K562 (cell line): ENCODE data around the gene NALCN. TPM values are rescaled to one million over a fixed set of nuclear protein-coding genes. Genes with fewer than 3 reads are reported as not detected.

ENCODE experiments used
- ATAC-seq: fragments of 200-7000 bp; cut with Tn5 transposase; 3 replicates; pipeline ENCODE4 v1.9.1; 2020; ENCODE audit warnings: moderate library complexity
- BruUV-seq: library from RNA; stranded (reverse); fragments of 400-500 nt; replicated peaks from 2 replicates; lab custom pipeline; 2021; lab: Mats Ljungman, UMichigan
- CTCF ChIA-PET: fragments of 300-600 bp; formaldehyde crosslinking; extraction: SDS; loops from one replicate; lab custom pipeline; 2021; ENCODE audit warnings: low intra/inter-chr PET ratio; lab: Yijun Ruan, JAX
- POLR2A ChIA-PET: fragments of 300-600, 350-650 bp; sonication (Branson Sonifier 250); formaldehyde crosslinking; extraction: SDS; loops from one replicate; lab custom pipeline; 2021; ENCODE audit warnings: antibody characterized with exemption, inconsistent platforms; lab: Yijun Ruan, JAX
- DNase-seq, 4 experiments: peaks; one replicate each; pipeline versions ENCODE4 v3.0.0 to v3.0.0-alpha.2; 2011 to 2018; ENCODE audit warnings: low spot score in 3 of 4, mixed read lengths in 3 of 4; ENCODE audit errors: extremely low read depth in 1 of 4
- FAIRE-seq: peaks from 2 replicates; lab custom pipeline; 2011; peaks lifted over from hg19 to GRCh38; lab: Jason Lieb, UNC
- H2AFZ ChIP-seq: 2 replicates; pipeline ENCODE4 v1.6.0; 2011; ENCODE audit warnings: low read depth, low read length, control low read depth, inconsistent platforms
- H3K27ac ChIP-seq: fragments of 200-600 bp; 3 replicates; pipeline ENCODE4 v1.8.0; 2011; ENCODE audit warnings: low read depth, mild to moderate bottlenecking, control low read depth, inconsistent platforms, low read length, moderate library complexity, mixed read lengths; ENCODE audit errors: extremely low read depth
- H3K27me3 ChIP-seq, 2 experiments: fragments of 300-600 bp in 1 of 2; 2 replicates in 1 of 2; 3 replicates in 1 of 2; pipeline versions ENCODE4 v1.6.0 to v1.8.0; 2011; ENCODE audit warnings: inconsistent platforms in 2 of 2, low read length in 2 of 2, mild to moderate bottlenecking in 1 of 2, mixed read lengths in 1 of 2, moderate library complexity in 1 of 2; ENCODE audit not compliant: control insufficient read depth in 2 of 2, insufficient read depth in 2 of 2
- H3K36me3 ChIP-seq: fragments of 300-600 bp; 3 replicates; pipeline ENCODE4 v1.8.0; 2011; ENCODE audit warnings: mild to moderate bottlenecking, low read length, inconsistent platforms; ENCODE audit not compliant: control insufficient read depth, insufficient read depth
- H3K4me1 ChIP-seq, 2 experiments: fragments of 200-600 bp in 1 of 2; replicated peaks in 1 of 2; 2 replicates in 1 of 2; 3 replicates in 1 of 2; pipeline versions ENCODE4 v1.5.1 to v1.8.0; 2011; ENCODE audit warnings: inconsistent platforms in 2 of 2, low read length in 2 of 2, mild to moderate bottlenecking in 1 of 2, mixed read lengths in 1 of 2, moderate library complexity in 1 of 2; ENCODE audit not compliant: control insufficient read depth in 2 of 2, insufficient read depth in 2 of 2
- H3K4me2 ChIP-seq: 2 replicates; pipeline ENCODE4 v1.6.1; 2011; ENCODE audit warnings: low read length, control low read depth, inconsistent platforms, mixed read lengths; ENCODE audit not compliant: insufficient read depth
- H3K4me3 ChIP-seq: fragments of 200-600 bp; sonication (generic), shearing (Covaris generic); 2 replicates; pipeline ENCODE4 v1.5.1; 2016; ENCODE audit warnings: control low read depth, inconsistent platforms
- H3K79me2 ChIP-seq: fragments of 200-600 bp; 3 replicates; pipeline ENCODE4 v1.8.0; 2011; ENCODE audit warnings: low read length, inconsistent platforms; ENCODE audit not compliant: control insufficient read depth, insufficient read depth
- H3K9ac ChIP-seq, 2 experiments: 2 replicates each; pipeline versions ENCODE4 v1.6.0 to v1.6.1; 2011; ENCODE audit warnings: low read depth in 2 of 2, low read length in 2 of 2, control low read depth in 1 of 2, inconsistent platforms in 1 of 2, mild to moderate bottlenecking in 1 of 2, mixed read lengths in 1 of 2; ENCODE audit not compliant: insufficient read depth in 1 of 2
- H3K9me1 ChIP-seq: one replicate; pipeline ENCODE4 v1.6.0; 2011; ENCODE audit warnings: inconsistent platforms, mild to moderate bottlenecking, low read length, moderate library complexity; ENCODE audit not compliant: control insufficient read depth, insufficient read depth
- H3K9me3 ChIP-seq: replicated peaks from 2 replicates; pipeline ENCODE4 v1.5.1; 2011; ENCODE audit warnings: low read depth, low read length, inconsistent platforms; ENCODE audit not compliant: control insufficient read depth, insufficient read depth
- H4K20me1 ChIP-seq: replicated peaks from 2 replicates; pipeline ENCODE4 v1.6.1; 2011; ENCODE audit warnings: low read length, inconsistent platforms, mixed read lengths; ENCODE audit not compliant: control insufficient read depth, insufficient read depth
- CREB3L1 ChIP-seq: fragments of 450-650 bp; IDR thresholded peaks from 2 replicates; pipeline ENCODE4 v1.6.1; 2014; ENCODE audit warnings: low read depth, mild to moderate bottlenecking, moderate library complexity, borderline replicate concordance
- CTBP1 ChIP-seq: fragments of 450-650 bp; IDR thresholded peaks from 2 replicates; pipeline ENCODE4 v1.6.1; 2016; ENCODE audit warnings: borderline replicate concordance
- EZH2 ChIP-seq: IDR thresholded peaks from 2 replicates; pipeline ENCODE4 v1.6.1; 2012; ENCODE audit warnings: low read depth, mild to moderate bottlenecking, inconsistent platforms, low read length, borderline replicate concordance
- HDAC2 ChIP-seq: fragments of 450-650 bp; IDR thresholded peaks from 2 replicates; pipeline ENCODE4 v1.6.1; 2016; ENCODE audit warnings: mild to moderate bottlenecking
- HNRNPK ChIP-seq: fragments of 200-400 bp; formaldehyde crosslinking; IDR thresholded peaks from one replicate; pipeline ENCODE4 v1.6.1; 2018; ENCODE audit warnings: mild to moderate bottlenecking, low read depth, low read length; ENCODE audit not compliant: poor library complexity, severe bottlenecking
- ILF3 ChIP-seq: fragments of 450-650 bp; IDR thresholded peaks from 2 replicates; pipeline ENCODE4 v1.6.1; 2018; ENCODE audit warnings: antibody characterized with exemption, mild to moderate bottlenecking, moderate library complexity, borderline replicate concordance
- KLF10 ChIP-seq: fragments of 250-450 bp; sonication (Bioruptor Pico); IDR thresholded peaks from 2 replicates; pipeline ENCODE4 v1.6.1; 2021; ENCODE audit warnings: matching md5 sums
- MCM2 ChIP-seq: fragments of 450-650 bp; IDR thresholded peaks from 2 replicates; pipeline ENCODE4 v1.6.1; 2017; ENCODE audit warnings: low read depth, mild to moderate bottlenecking
- SMC3 ChIP-seq: conservative IDR thresholded peaks from 2 replicates; pipeline ENCODE4 v1.6.1; 2011; ENCODE audit warnings: low read depth, low read length, improper control_type of control experiment; ENCODE audit not compliant: insufficient read depth
- TCF15 ChIP-seq: fragments of 250-450 bp; sonication (Bioruptor Pico); IDR thresholded peaks from 2 replicates; pipeline ENCODE4 v1.8.0; 2022; ENCODE audit warnings: moderate library complexity, mild to moderate bottlenecking, inconsistent platforms
- TSC22D4 ChIP-seq: fragments of 450-650 bp; IDR thresholded peaks from 2 replicates; pipeline ENCODE4 v1.6.1; 2016; ENCODE audit warnings: missing genetic modification characterization, missing biosample characterization, control low read depth
- ZBTB17 ChIP-seq: fragments of 450-650 bp; formaldehyde crosslinking; IDR thresholded peaks from 2 replicates; pipeline ENCODE4 v1.4.0; 2020; ENCODE audit warnings: mild to moderate bottlenecking
- ZNF449 ChIP-seq: fragments of 250-450 bp; sonication (Bioruptor Pico); IDR thresholded peaks from 2 replicates; pipeline ENCODE4 v1.8.0; 2022; ENCODE audit warnings: moderate library complexity, mild to moderate bottlenecking, inconsistent platforms
- ZNF609 ChIP-seq: sonication (generic); formaldehyde crosslinking; IDR thresholded peaks from 2 replicates; pipeline ENCODE4 v1.8.1; 2023; ENCODE audit warnings: missing genetic modification reagents, mild to moderate bottlenecking, borderline replicate concordance
- ZNF76 ChIP-seq: fragments of 250-450 bp; sonication (Bioruptor Pico); IDR thresholded peaks from 2 replicates; pipeline ENCODE4 v1.4.0; 2020; ENCODE audit warnings: mild to moderate bottlenecking, moderate library complexity, borderline replicate concordance
- WGBS: fragments of 100-300 bp; shearing (Covaris generic); methylation state at CpG from one replicate; pipeline ENCODE4 v1.1.6; 2016; ENCODE audit warnings: low coverage, mixed read lengths; ENCODE audit not compliant: insufficient coverage; ENCODE audit errors: missing lambda C conversion rate; 5-methylcytosine and 5-hydroxymethylcytosine counted together
- in situ Hi-C: fragments of 300-500 bp; cut with MboI; formaldehyde crosslinking; loops from 4 replicates; pipeline ENCODE4 v1.15.0; 2018; ENCODE audit warnings: inconsistent platforms, mixed read lengths
- intact Hi-C: fragments of 100-400 bp; cut with micrococcal nuclease; formaldehyde crosslinking; loops from 2 replicates; pipeline ENCODE4 v1.14.2; 2022
- polyA plus RNA-seq, 8 experiments: library from polyadenylated mRNA; depleted of rRNA in 4 of 8; stranded (reverse) in 5 of 8; unstranded in 3 of 8; fragments of >200 nt; fragmentation: Nextera tagmentation in 2 of 8; fragmentation: Illumina TruSeq in 1 of 8; extraction: Ambion mirVana in 2 of 8; extraction: Trizol in 1 of 8; gene quantifications; 2 replicates each; pipeline versions ENCODE4 v1.2.1 to v1.2.3, GENCODE V29; 2011 to 2014; ENCODE audit warnings: inconsistent platforms in 1 of 8, missing spikeins in 1 of 8
- total RNA-seq, 7 experiments: library from RNA; depleted of rRNA in 6 of 7; stranded (reverse); fragments of >200 nt in 6 of 7; fragmentation: Illumina TruSeq in 2 of 7; extraction: Trizol in 2 of 7; gene quantifications; 2 replicates each; pipeline versions ENCODE4 v1.2.1 to v1.2.3, GENCODE V29; 2011 to 2021; ENCODE audit warnings: low replicate concordance in 1 of 7

NALCN gene
- total and polyA plus RNA-seq, 9 of the 15 experiments (the other 6 are each of a cell fraction or from before 2014, with no cell fraction given) = not detected

- ChIA-PET POLR2A (no interaction called here), CTCF (no interaction called here)
- Histone ChIP-seq H3K27ac (no peak overlapping the region), H3K27me3 (no peaks in the 10 kb centered on the region), H3K9ac (no peak overlapping the region), H2AFZ (no peak overlapping the region), H3K9me1 (no peaks in the 10 kb centered on the region), H3K79me2 (no peaks in the 10 kb centered on the region), H3K4me1 (no peaks in the 10 kb centered on the region), H4K20me1 (no peaks in the 10 kb centered on the region), H3K4me3 (no peak overlapping the region), H3K4me2 (no peak overlapping the region), H3K36me3 (no peaks in the 10 kb centered on the region), H3K9me3 (no peaks in the 10 kb centered on the region)
- in situ Hi-C loops (no loop called here), intact Hi-C loops (no loop called here)
- FAIRE-seq (no peak), ATAC-seq (no peak), DNase-seq (no peak)
- TF ChIP-seq CREB3L1 (no peak), ZNF449 (CRISPR knock-in tag) (no peak), ZNF609 (no peak), HDAC2 (no peak), ZBTB17 (no peak), SMC3 (no peak), TCF15 (CRISPR knock-in tag) (no peak), MCM2 (no peak), EZH2 (no peak), ZNF76 (CRISPR knock-in tag) (no peak), ILF3 (no peak), KLF10 (CRISPR knock-in tag) (no peak), HNRNPK (no peak), CTBP1 (no peak), TSC22D4 (tag) (no peak)
- under 1% methylated on average over 12 of the region's 12 CpGs for WGBS
- BruUV-seq = no TSS peak
Measured at GRCh38 chr13:101065329-101065728, 351.0 kb downstream of the NALCN start.
